Rectal smooth muscle tissue (tissue), 1 donor: ENCODE data around the gene NPSR1.

Experiments
- H3K27ac ChIP-seq: one replicate; pipeline ENCODE4 v1.7.0; 2013; ENCODE audit warnings: low read depth, low read length, inconsistent platforms
- H3K27me3 ChIP-seq: one replicate; pipeline ENCODE4 v1.7.0; 2013; ENCODE audit warnings: low read length; ENCODE audit not compliant: control insufficient read depth, insufficient read depth
- H3K36me3 ChIP-seq: one replicate; pipeline ENCODE4 v1.7.0; 2013; ENCODE audit warnings: low read length; ENCODE audit not compliant: control insufficient read depth, insufficient read depth
- H3K4me1 ChIP-seq: one replicate; pipeline ENCODE4 v1.7.0; 2013; ENCODE audit warnings: low read length; ENCODE audit not compliant: control insufficient read depth, insufficient read depth
- H3K4me3 ChIP-seq: one replicate; pipeline ENCODE4 v1.7.0; 2013; ENCODE audit warnings: low read length
- H3K9ac ChIP-seq: one replicate; pipeline ENCODE4 v1.7.0; 2013; ENCODE audit warnings: low read length

The NPSR1 gene

DNA sequence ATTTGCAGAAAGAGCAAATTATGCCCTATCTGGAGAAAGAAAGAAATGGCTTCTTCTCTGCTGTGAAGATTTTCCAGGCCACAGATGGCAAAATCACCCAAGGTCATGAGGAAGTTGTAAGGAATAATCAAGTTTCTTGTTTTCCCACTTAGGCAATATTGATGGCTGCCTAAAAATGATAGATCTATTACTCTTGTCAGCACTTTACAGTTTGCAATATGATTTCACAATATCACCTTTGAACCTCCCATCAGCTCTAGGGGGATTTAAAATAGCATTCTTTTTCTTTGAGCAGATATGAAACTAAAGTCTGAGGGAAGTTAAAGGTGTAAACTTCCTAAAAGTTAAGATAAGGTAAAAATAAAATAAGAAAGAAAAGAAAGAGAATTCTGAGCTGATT is 6.7 kb downstream of the NPSR1 start:
- Histone ChIP-seq H3K27ac (no peak overlapping the region), H3K4me1 (no peaks in the 10 kb centered on the region), H3K9ac (no peak overlapping the region), H3K36me3 (no peaks in the 10 kb centered on the region), H3K27me3 (no peaks in the 10 kb centered on the region), H3K4me3 (no peak overlapping the region)

DNA sequence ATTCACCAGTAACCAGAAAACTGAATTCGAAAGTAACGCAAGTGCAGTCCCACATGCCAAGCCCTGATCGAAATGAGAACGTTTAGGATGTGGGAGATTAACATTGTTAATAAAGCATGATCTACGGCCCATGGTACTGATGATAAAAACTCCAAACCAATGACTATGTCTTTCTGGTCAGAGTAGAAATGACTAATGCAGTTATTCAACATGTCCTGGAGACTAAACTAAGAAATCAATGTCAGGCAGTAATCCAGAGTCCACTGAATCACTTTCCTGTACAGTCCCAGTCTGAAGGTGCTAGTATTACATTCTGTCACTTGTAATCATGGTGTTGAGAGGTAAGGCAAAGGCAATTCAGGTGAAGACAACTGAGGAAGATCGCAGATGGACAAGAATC is 14.4 kb downstream of the NPSR1 start:
- Histone ChIP-seq H3K27me3 (no peaks in the 10 kb centered on the region), H3K9ac (no peak overlapping the region), H3K36me3 (no peaks in the 10 kb centered on the region), H3K27ac (no peak overlapping the region), H3K4me1 (no peaks in the 10 kb centered on the region), H3K4me3 (no peak overlapping the region)

DNA sequence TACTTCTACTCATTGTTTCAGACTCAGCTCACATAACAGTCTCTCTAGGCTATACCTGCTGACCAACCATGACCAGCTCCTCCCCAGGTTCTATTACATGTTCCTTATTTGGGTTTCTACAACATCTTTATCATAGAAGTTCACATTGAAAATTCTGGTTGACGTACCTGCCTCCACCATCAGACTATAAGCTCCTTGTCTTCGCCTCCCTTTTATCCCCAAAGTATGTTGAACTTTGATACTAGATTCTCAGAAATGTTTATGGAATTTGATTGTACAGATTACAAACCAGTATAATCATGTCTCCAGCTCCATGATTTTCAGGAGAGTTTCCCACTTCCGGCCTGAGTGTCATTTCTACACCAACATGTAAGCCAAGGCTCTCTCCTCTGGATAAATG is 15.0 kb downstream of the NPSR1 start:
- Histone ChIP-seq H3K4me1 (no peaks in the 10 kb centered on the region), H3K27me3 (no peaks in the 10 kb centered on the region), H3K27ac (no peak overlapping the region), H3K4me3 (no peak overlapping the region), H3K36me3 (no peaks in the 10 kb centered on the region), H3K9ac (no peak overlapping the region)

DNA sequence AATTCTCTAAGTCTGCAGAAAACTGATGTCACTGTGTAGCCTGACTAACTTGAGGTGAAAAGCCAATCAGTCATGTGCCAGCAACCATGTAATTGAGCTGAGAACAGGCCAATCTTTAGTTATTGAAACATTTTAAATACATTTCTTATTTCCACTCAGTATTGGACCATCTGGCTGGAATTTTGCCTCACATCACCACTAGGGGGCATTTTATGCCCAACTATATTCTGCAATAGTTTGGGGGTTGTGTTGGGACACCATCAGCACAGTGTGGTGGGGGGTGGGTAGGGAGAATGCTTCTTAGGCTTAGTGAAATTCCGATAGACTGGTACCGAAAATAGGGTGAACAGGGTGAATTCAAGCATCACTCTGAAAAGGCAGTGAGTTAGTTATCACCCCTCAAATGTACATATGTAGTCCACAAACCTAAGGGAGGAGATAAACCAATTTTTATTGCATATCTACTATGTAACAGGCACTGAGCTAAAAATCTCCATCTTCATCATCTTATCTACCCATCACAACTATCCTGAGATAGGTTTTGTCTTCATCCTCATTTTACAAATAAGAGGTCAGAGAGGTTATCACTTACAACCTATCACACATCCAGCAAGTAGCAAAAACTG is 17.8 kb downstream of the NPSR1 start:
- Histone ChIP-seq H3K36me3 (no peaks in the 10 kb centered on the region), H3K4me3 (no peak overlapping the region), H3K27ac (no peak overlapping the region), H3K4me1 (no peaks in the 10 kb centered on the region), H3K27me3 (no peaks in the 10 kb centered on the region), H3K9ac (no peak overlapping the region)

DNA sequence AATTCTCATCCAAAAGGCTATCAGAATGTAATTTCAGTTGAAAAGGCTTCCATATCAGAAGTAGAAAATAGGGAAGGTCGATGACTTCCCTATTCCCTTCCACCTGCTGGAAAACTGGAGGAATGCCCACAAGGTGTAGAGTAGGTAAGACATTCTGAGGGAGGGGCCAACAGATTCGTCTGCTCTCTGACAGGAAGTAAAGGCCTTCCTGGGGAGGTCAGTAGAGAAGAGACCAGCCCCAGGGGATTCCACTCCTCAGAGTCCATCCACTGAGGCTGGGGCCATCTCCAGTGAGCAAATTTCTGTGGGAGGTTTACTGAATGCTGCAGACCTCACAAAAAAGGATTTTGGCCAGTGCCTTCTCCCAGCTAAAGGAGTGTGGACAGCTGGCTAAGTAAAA is 19.5 kb downstream of the NPSR1 start:
- Histone ChIP-seq H3K36me3 (no peaks in the 10 kb centered on the region), H3K27me3 (no peaks in the 10 kb centered on the region), H3K9ac (no peak overlapping the region), H3K4me3 (no peak overlapping the region), H3K27ac (no peak overlapping the region), H3K4me1 (no peaks in the 10 kb centered on the region)

DNA sequence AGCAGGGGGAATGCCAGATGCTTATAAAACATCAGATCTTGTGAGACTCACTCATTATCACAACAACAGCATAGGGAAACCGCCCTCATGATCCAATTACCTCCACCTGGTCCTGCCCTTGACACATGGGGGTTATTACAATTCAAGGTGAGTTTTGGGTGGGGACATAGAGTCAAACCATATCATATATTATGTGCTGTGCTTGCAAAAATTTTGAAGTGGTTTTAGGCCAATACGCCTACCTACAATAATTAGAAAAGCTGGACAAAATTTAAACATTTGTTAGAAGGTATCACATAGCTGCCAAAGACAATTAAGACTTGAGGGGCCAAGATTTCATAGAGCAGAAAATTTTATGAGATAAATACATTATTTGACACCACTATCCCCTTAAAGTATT is 29.5 kb downstream of the NPSR1 start:
- H3K9ac ChIP-seq = no peak overlapping the region
- H3K36me3 ChIP-seq = no peaks in the 10 kb centered on the region
- no peaks in the 10 kb centered on the region for H3K4me1 ChIP-seq
- H3K27me3 ChIP-seq = no peaks in the 10 kb centered on the region
- H3K4me3 ChIP-seq = no peak overlapping the region
- no peak overlapping the region for H3K27ac ChIP-seq

DNA sequence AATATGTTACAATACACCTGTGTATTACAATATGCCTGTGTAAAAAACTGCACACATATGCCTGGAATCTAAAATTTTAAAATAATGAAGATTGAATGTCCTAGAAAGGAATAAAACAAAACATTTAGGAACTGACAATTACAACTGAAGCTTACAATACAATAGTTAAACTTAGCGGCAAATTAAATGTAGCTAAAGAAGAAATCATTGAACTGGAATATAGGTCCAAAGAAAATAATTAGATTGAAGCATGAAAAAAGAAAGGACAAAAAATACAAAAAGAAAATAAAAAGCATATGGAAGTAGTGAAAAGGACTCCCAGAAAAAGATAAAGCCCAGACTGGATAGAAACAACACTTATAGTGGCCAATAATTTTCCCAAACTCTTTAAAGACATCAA is 38.4 kb downstream of the NPSR1 start:
- H3K27ac ChIP-seq = no peak overlapping the region
- no peaks in the 10 kb centered on the region for H3K27me3 ChIP-seq
- no peaks in the 10 kb centered on the region for H3K4me1 ChIP-seq
- no peak overlapping the region for H3K4me3 ChIP-seq
- no peaks in the 10 kb centered on the region for H3K36me3 ChIP-seq
- no peak overlapping the region for H3K9ac ChIP-seq

DNA sequence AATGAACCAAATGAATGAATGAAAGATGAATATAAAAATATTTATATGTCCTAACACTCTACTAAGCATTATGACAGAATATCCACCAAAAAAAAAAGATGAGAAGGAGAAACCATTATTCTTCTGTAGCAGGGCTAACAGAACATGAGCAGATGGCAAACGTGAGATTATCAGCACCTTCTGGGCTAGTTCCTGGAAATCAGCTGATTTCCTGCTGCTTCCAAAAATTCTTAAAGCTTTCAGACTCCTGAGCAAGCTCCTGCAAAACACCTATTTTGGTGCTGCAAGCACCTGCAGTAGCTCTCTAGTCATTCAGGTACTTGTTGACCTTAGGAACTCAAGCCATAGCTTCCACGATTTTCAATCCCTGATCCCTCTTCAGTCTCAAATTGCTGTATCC is 51.8 kb downstream of the NPSR1 start:
- Histone ChIP-seq H3K36me3 (no peaks in the 10 kb centered on the region), H3K4me1 (no peaks in the 10 kb centered on the region), H3K9ac (no peak overlapping the region), H3K27me3 (no peaks in the 10 kb centered on the region), H3K4me3 (no peak overlapping the region), H3K27ac (no peak overlapping the region)

DNA sequence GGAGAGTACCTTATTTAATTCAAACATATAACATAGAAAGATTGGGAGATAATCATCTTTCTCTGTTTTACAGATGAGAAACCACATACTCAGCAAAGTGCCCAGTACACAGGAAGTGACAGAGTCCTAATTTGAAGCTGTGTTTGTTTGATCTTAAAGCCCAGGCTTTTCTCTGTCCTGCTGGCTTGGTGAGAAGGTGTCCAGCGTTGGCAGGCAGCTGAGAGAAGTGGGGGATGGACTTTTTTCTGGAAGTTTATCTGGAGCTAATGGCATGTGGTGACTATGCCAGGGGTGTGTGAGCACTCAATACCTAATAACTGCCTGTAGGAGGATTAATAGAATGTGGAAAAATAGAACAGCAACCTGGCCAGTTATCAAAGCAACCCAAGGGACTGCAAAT is 60.8 kb downstream of the NPSR1 start:
- Histone ChIP-seq H3K27me3 (no peaks in the 10 kb centered on the region), H3K4me1 (no peaks in the 10 kb centered on the region), H3K4me3 (no peak overlapping the region), H3K36me3 (no peaks in the 10 kb centered on the region), H3K9ac (no peak overlapping the region), H3K27ac (no peak overlapping the region)

DNA sequence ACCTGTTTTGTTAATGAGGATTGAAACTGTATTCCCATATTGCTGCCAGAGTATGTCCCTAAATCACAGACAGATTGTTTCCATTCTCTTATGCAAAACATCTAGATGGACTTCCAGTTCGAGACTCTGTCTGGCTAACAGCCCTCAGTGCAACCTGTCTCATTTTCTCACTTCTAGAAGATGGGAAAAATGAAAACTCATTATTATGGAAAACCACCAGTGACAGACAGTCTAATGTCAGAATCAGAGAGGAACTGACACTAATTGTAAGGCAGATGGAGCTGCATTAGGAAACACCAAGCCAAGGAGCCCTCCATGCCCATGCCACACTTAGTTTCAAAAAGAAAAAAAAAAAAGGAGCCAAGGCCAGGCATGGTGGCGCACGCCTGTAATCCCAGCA is 61.6 kb downstream of the NPSR1 start:
- Histone ChIP-seq H3K4me3 (no peak overlapping the region), H3K27me3 (no peaks in the 10 kb centered on the region), H3K36me3 (no peaks in the 10 kb centered on the region), H3K9ac (no peak overlapping the region), H3K27ac (no peak overlapping the region), H3K4me1 (no peaks in the 10 kb centered on the region)

DNA sequence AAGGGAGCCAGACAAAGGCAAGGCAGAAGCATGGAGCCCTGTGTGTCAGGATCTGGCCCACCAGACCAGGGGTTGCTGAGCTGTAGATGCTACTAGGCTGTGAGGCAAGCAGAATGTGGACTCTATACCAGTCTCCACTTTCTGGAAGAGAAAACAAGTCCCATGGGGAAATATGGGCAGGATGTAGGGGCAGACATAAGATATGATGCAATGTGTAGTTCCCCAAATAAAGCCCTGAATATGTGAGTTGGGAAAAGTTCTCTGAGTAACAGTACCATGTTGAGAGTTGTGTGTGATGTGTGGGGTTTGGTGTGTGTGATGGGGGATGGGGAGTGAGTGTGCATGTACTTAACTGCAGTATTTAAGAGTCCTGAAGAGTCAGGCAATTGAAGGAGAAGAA is 62.3 kb downstream of the NPSR1 start:
- no peak overlapping the region for H3K27ac ChIP-seq
- H3K4me3 ChIP-seq = no peak overlapping the region
- no peaks in the 10 kb centered on the region for H3K4me1 ChIP-seq
- no peaks in the 10 kb centered on the region for H3K27me3 ChIP-seq
- no peak overlapping the region for H3K9ac ChIP-seq
- H3K36me3 ChIP-seq = no peaks in the 10 kb centered on the region

DNA sequence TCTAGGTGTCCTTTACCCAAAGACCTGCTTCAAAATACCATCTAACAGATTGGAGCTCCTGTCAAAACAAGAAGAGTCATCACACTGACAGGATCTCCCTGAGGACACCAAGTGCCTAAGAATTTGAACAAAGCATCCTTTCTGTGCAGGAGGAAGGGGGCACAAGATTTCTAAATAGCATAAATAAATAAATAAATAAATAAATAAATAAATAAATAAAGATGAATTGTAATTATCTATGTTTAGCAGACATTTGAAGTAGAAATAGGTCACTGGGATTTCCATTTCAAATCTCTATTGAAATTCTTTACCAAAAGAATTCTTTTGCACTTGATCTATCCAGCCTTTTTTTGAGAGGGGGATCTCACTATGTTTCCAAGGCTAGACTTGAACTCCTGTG is 65.3 kb downstream of the NPSR1 start:
- H3K4me3 ChIP-seq = no peak overlapping the region
- no peaks in the 10 kb centered on the region for H3K27me3 ChIP-seq
- no peak overlapping the region for H3K9ac ChIP-seq
- H3K4me1 ChIP-seq = no peaks in the 10 kb centered on the region
- no peak overlapping the region for H3K27ac ChIP-seq
- no peaks in the 10 kb centered on the region for H3K36me3 ChIP-seq

DNA sequence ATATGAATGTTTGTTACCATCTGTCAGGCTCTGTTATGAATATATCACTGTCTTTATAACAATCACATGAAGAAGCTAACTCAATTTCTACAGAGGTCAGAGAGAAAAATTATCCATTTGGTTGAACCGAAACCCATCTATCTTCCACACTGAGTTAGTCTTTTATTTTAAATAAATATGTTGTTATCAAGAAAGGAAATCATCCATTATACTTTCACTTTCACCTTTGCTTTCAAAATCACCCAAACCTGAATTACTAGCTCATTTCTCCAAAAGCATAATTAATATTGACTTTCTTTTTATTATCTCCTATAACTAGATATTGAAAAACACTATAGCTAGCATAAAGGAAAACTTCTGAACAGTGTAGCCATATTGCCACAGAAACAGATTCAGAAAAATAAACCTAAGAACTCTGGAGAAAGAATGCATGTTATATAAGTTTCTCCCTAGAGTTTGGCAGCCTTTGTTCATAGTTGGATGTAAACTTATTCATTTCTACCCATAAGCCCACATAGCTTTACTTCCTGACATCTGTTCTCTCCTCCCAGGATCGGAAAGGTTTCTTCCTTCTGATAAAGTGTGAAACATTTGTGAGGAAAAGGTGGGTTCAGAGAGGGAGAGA is 66.0 kb downstream of the NPSR1 start:
- Histone ChIP-seq H3K27ac (no peak overlapping the region), H3K4me1 (no peaks in the 10 kb centered on the region), H3K36me3 (no peaks in the 10 kb centered on the region), H3K4me3 (no peak overlapping the region), H3K9ac (no peak overlapping the region), H3K27me3 (no peaks in the 10 kb centered on the region)
